Epithelial cell of esophagus (primary cell): Measurements from ENCODE around the gene FYCO1.
A peak's percentile ranks its signal among the peaks of the same experiment; 100 is the strongest.

ENCODE experiments used
- DNase-seq: peaks from one replicate; pipeline ENCODE4 v3.0.0; 2010; ENCODE audit warnings: low read depth
- H3K4me3 ChIP-seq: 2 replicates; pipeline ENCODE4 v1.5.1; 2011; ENCODE audit warnings: mild to moderate bottlenecking, low read length, control low read depth
- TF ChIP-seq, protein P1 (sequence below): IDR thresholded peaks from 2 replicates; pipeline ENCODE4 v1.5.1; 2011; ENCODE audit warnings: low read depth, mild to moderate bottlenecking, low read length, control low read depth, inconsistent platforms; ENCODE audit not compliant: insufficient read depth; ENCODE audit errors: missing control alignments

The FYCO1 gene

DNA sequence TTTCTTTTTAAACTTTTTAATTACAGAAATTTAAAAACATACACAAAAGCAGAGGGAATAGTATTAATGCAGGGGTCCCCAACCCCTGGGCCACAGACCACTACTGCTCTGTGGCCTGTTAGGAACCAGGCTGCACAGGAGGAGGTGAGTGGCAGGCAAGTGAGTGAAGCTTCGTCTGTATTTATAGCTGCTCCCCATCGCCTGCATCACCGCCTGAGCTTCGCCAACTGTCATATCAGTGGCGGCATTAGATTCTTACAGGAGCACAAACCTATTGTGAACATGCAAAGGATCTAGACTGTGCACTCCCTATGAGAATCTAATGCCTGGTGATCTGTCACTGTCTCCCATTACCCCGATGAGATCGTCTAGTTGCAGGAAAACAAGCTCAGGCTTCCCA lies 86.9 kb downstream of the FYCO1 start:
- no peak overlapping the region for H3K4me3 ChIP-seq

DNA sequence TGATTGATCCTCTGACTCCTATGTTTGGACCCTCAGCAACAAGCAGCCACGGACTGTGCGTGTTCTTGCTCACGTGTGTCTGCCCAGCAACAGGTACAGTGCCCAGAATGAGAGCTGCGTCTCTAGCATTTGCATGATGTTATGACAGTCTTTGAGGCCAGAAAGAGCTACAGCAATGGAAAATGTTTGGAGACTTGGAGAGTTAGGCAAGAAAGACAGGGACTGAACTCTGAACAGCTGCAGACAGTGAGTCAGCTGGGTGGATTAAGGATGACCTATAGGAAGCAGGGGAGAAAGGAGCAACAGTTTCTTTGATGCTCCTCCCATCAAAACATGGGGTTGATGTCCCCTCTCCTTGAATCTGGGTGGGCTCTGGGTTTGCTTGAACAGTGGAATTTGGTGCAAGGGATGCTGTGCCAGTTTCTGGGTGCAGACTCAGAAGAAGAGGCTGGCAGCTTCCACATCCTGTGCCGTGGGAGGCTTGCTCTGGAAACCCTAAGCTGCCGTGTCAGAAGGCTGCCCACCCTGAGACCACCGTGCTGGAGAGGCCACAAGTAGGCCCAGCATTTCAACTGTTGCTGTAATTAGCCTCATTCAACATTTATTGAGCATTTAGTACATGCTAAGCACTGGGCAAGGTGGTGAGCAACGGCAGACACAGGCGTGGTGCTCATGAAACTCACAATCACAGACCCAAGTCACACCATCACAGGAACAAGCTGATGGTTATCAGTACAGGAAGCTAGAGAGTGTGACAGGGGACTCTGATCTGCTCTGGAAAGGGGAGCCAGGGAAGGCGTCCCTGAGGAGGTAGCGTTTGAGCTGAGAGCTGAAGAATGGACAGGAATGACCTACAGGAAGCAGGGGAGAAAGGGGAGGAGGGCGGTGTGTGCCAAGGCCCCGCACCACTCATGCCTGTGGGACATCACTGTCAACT lies 87.6 kb downstream of the FYCO1 start:
- peak; percentile 42 for DNase-seq
- TF ChIP-seq, protein P1, sequence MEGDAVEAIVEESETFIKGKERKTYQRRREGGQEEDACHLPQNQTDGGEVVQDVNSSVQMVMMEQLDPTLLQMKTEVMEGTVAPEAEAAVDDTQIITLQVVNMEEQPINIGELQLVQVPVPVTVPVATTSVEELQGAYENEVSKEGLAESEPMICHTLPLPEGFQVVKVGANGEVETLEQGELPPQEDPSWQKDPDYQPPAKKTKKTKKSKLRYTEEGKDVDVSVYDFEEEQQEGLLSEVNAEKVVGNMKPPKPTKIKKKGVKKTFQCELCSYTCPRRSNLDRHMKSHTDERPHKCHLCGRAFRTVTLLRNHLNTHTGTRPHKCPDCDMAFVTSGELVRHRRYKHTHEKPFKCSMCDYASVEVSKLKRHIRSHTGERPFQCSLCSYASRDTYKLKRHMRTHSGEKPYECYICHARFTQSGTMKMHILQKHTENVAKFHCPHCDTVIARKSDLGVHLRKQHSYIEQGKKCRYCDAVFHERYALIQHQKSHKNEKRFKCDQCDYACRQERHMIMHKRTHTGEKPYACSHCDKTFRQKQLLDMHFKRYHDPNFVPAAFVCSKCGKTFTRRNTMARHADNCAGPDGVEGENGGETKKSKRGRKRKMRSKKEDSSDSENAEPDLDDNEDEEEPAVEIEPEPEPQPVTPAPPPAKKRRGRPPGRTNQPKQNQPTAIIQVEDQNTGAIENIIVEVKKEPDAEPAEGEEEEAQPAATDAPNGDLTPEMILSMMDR: no peak
- H3K4me3 ChIP-seq: no peak overlapping the region

More for the DNA sequence above, 86.9 kb downstream of the FYCO1 start:
- TF ChIP-seq, protein P1: no peak
- no peak for DNase-seq

DNA sequence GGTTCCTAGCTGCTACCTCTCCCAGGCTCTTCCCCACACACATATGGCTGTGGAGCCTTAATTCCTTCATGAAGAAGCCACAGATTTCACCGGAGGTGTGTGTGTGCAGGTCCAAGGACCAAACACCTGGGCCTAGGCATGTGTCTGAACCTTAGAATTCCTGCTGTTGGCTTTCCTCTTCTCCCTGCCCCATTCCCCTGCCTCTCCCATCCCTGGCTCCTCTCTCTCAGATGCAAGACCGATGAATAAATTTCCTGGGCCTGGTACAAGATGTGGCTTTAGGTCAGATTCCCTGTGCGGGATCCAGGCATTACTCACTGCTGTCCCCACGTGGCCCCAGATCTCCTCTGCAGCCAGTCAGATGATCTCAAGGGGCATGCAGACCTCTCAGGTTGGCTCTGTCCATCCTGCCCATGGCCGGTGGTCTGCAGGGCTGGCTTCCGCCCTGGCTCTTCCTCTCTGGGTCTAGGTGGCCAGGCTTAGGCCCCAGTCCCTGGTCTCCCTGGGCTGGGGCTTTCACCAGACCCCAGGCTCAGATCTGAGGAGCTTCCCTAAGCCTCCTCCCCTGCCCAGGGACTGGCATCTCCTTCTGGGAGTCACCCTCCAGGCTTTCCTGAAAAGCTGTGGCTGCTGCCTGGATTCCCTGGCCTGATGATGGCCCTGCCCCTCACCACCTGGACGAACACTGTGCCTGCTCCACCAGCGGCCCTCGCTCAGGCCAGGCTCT lies 88.8 kb downstream of the FYCO1 start:
- TF ChIP-seq, protein P1: peak; percentile 32
- no peak overlapping the region for H3K4me3 ChIP-seq
- peak; percentile 22 for DNase-seq

DNA sequence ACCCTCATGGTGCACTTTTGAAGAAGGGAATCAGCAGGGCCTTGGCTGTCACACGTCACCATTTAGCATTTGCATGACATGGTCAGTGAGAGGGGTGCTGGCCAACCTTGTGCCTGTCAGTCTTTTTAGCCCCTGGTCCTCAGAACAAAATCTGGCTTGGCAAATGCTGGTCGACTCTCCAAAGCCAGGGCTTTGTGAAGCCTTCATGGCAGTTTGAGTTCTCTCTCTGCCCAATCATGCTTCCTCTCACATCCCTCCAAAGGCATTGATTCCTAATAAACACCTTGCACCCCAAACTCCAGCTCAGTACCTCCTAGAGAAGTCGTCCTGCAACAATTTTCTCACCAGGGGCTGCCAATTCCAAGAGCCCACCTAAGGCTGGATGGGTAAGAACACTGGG lies 89.9 kb downstream of the FYCO1 start:
- DNase-seq: no peak
- TF ChIP-seq, protein P1: no peak
- H3K4me3 ChIP-seq: no peak overlapping the region

DNA sequence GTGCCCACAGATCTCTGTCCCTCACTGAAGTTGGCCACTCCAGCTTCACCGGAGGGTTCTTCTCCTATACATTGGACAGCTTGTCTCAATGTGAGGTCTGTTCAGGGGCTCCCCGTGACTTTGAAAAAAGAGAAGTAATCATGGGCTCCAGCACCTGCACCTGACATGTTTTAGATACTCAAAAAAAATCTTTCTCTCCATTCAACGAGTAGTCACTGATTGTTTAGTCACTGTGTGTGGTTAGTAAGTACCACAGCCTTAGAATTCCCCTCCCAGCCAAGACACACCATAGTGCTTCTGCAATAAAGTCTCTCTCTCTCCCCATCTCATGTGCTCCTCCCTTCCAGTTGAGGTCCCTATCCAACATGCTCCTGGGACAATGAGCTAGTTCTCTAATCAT lies 90.7 kb downstream of the FYCO1 start:
- no peak overlapping the region for H3K4me3 ChIP-seq
- TF ChIP-seq, protein P1: no peak
- no peak for DNase-seq

DNA sequence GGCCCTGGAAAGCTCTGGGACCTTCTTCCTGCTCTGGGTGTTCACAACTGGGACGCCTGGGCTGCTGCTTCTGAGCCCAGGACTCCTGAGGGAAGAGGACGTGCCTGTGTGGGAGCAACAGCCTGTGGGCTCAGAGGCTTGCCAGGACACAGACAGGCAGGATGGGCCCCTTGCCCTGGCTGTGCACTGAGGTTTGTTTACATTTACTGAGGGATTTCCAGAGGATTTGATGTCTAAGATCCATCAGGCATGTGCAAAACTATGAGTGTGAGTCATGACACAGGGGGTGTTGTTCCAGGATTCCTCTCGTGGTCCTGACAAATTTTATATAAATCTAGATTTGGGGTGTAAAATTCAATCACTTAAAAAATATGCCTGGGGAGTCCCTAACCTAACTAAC lies 98.7 kb downstream of the FYCO1 start:
- TF ChIP-seq, protein P1: no peak
- peak; percentile 67 for DNase-seq
- no peak overlapping the region for H3K4me3 ChIP-seq
